8988T (cell line): Measurements from ENCODE around the gene QRFPR.
"Not testable (repeated sequence)": the region's sequence is repeated elsewhere in the genome, so short reads cannot be mapped to it uniquely, and the experiment has no call there.

Experiments
- DNase-seq: peaks from one replicate; pipeline ENCODE4 v3.0.0; 2011

QRFPR gene

GRCh38 chr4:121338518-121338917, 42.3 kb downstream of the QRFPR start:
- no peak for DNase-seq

DNA sequence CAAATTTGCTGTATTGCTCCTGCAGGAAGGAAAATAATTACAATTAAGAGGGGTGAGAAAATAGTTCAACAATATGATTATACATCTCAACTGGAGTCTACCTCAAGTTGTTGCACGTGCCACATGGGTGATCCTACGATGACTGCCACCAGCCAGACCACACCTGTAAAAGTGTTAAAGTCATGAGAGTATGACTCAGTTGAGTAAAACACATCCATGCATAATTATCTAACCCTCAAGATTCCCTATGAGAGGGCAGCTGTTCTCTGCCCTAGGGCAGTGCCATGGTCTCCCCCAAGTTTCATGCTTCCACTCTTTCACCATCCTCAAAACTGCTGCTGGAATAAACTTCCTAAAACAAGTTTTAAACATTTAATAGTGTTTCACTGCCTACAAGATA, 44.1 kb downstream of the QRFPR start:
- DNase-seq = no peak

DNA sequence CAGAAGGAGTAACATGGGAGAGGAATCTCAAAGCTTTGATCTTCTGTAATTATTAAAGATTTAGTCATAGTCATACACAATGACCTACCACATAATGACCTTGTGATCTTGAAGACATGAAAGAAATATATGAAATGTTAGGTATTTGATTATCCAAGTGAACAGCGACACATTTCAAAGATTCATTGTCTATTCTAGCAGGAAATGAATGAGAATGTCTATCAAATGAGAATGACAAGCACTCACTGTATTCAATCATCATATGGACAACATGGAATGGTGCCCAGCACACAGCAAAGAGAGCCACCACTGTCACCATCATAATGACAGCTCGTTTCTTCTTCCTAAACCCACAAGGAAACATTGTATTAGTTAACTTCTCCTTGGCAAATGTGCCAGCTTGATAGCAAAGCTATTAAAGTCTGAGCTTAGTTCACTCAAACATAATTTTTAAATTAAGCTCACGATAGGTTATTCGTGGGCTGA, 50.6 kb downstream of the QRFPR start:
- no peak for DNase-seq

GRCh38 chr4:121326597-121326996, 54.2 kb downstream of the QRFPR start:
- no peak for DNase-seq

DNA sequence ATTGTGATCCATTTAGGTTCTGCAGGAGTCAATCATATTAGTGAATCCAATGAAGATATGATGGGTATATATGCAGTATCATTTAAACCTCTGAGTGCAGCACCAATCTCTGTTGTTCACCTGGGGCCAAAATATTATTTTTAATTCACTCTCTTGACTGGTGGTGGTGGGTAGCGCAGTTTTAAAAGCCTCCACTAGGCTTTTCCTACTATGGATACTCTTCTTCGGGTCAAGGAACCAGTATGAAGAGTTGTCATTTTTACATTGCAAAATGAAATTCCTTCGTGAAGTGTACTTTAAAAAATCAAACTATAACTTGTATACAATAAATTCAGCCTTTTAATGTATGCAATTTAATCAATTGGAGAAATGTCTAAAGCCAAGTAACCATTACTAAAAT, 56.5 kb downstream of the QRFPR start:
- no peak for DNase-seq

- DNase-seq = no peak
These were observed 59.4 kb downstream of the QRFPR start for GRCh38 chr4:121321466-121321865.

- no peak for DNase-seq
These were observed 64.7 kb downstream of the QRFPR start for GRCh38 chr4:121316091-121316490.

- not testable (repeated sequence) for DNase-seq
These were observed 67.4 kb downstream of the QRFPR start for GRCh38 chr4:121313430-121313829.

GRCh38 chr4:121308828-121309227, 72.0 kb downstream of the QRFPR start:
- DNase-seq = no peak

DNA sequence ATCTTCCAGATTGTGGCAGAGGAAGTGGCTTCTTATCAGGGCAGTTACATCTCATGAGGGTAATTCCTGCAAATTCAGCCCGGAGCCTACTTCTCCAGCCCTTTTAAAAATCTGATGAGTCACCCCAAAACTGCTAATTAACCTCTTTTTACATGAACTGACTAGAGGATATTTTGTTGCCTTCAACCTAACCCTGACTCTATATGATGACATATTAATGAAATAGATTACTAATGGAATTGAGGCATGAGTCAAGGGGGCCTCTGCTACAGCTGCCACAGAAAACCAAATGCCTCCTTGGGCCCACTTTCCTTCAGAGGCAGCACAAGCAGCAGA, 72.5 kb downstream of the QRFPR start:
- DNase-seq = no peak

DNA sequence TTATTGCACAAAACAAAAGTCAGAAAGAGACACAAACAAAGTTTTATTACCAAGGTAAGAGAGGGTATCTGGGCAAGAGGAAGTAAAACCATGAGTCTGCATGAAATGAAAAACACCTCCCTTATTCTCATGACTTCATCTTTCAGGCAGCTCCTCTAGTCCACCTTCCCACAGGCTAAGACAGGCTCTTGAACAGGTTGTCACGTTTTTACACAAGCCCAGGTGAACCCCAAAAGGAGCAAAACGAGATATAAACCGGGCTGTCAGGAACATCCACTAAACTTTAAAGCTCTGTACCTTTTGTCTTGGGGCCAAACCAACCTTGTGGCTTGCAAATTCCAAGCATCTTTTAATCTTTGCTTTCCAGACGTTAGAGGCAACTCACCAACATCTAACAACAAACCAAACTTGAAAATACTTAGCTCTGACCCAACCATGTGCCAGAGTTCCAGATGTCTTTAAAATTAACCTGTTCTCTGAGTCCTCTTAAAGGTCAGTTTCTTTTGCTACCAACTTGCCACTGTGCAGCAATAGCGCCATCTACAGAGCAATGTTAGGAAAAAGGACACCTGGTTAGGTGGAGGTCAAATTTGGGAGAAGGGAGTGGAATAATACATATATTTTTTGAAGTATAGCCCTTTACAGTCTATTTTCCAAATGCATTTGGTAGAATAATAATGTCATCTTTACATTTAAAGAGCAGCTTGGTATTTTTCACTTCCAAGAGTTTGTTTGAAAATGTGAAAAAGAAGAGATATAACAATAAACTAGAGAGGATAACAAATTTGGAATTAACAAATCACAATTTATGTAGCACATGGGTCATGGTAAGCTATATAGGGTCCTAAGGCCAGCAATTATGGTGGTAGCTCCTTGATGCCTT, 73.1 kb downstream of the QRFPR start:
- no peak for DNase-seq

DNA sequence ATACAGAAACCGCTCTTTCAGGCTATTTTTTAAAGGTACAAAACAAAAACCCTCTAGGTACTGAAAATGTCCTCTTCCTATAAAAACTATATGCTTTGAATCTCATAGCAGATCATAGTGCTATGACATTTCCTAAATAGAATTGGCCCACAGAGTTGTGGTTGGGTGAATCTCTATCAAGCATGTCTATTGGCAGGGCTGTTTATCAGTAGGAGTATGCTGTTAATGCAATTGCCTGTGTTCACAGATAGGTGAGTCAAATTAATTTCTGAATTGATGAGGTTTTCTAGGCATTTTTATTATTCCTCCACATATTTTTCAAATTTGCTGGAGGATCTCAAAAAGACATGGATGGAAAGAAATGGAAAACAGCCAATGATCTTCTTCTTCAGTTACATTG, 73.9 kb downstream of the QRFPR start:
- no peak for DNase-seq

- DNase-seq = no peak
These were observed 75.9 kb downstream of the QRFPR start for GRCh38 chr4:121304893-121305292.

DNA sequence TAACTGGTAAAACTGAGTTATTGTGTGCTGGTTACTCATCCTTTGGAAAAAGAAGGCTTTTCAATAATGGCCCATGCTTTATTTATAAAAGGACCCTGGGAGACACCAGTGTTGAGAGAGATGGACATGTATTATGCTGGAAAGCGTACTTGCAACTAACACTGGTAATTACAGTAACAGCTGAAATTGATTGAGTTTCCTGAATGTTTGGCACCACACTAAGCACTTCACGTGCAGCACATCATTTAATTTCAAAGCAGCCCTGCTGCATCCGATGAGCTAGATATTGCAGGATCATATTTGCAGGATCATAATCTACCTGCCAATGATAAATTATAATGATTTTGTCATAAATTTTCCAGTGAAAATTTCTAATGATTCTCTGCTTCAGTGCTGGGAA, 81.5 kb downstream of the QRFPR start:
- DNase-seq = no peak

DNA sequence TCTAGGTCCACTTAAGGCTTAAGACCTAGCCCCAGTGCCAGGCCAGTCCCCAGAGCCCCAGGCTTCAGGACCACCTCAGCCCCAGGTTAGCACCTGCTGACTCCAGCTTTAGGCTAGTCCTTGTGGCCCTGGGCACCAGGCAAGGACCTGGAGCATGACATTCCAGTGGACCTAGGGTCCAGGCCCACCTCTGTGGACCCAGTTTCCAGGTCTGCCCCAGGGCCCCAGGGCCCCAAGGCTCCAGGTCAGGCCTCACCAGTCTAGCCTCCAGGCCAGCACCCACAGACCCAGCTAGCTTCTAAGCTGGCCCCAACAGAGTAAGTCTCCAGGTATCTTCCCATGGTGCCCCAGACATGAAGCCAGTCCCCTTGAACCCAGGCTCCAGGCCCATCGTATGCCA, 97.5 kb downstream of the QRFPR start:
- no peak for DNase-seq

DNA sequence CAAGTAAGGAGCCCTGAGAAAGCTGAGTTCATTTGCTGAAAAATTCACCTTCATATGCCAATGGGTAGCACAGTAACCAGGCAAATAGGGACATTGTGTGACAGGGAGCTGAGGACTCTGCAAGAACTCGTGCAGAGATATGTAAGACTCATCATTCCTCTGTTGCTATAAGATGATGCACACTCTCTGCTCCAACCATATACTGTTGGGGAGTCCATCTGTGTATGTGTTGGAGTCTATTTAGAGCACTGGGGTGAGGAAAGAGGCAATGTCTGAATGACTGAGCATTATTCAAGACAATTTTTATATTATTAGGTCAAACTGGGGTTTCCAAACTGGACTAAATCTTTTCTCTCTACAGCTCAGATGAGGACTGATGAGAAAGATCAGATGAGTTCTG, 100.4 kb downstream of the QRFPR start:
- DNase-seq = no peak

DNA sequence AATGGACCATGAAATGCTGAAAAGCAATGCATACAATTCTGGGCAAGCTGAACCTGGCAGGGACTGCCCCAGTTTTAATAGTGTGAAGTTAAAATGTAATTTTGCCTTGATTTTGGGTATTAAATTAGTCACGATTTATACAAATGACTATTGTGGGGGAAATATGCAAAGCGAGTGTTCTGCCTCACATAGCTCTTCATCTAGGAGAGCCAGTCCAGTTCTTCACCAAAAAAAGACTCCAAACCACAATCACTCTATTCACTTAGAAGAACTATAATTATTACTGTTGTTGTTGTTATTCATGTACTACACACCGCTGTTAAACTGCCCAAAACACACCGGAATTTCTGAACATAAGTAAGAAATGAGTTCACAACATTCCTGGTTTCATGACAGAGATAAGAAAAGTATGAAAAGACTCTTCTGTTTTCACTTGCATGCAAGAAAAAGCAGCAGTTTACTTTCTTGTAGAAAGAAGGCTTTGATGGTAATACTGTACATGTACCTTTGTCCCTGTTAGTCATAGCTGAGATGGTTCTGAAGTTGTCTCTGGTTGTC, 101.9 kb downstream of the QRFPR start:
- DNase-seq = no peak
